GM12874 (cell line): Measurements from ENCODE around the gene KCNJ3.

Source experiments
- TF ChIP-seq, protein P1 (sequence below): IDR thresholded peaks from 2 replicates; pipeline ENCODE4 v1.5.1; 2011; ENCODE audit warnings: low read depth, mild to moderate bottlenecking, control low read depth, low read length, moderate library complexity; ENCODE audit not compliant: insufficient read depth

Gene KCNJ3

DNA sequence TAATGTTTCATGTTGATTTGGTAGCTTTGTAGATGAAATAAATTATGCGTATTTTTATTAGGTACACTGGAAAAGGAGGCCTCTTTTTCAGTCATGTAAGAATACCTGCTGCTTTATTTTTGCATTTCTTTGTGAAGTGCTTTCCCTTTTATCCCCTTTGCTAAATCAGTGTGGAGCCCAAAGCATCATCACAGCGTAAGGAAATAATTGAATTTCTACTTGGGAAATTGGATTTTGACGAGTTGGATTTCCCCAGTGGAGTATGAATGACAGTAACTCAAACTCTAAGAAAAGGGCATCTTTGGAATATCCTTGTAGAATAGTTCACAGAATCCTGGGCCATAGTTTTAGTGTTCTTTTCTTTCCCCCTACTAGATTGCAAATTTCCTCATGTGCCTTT lies 97.2 kb downstream of the KCNJ3 start:
- TF ChIP-seq, protein P1, sequence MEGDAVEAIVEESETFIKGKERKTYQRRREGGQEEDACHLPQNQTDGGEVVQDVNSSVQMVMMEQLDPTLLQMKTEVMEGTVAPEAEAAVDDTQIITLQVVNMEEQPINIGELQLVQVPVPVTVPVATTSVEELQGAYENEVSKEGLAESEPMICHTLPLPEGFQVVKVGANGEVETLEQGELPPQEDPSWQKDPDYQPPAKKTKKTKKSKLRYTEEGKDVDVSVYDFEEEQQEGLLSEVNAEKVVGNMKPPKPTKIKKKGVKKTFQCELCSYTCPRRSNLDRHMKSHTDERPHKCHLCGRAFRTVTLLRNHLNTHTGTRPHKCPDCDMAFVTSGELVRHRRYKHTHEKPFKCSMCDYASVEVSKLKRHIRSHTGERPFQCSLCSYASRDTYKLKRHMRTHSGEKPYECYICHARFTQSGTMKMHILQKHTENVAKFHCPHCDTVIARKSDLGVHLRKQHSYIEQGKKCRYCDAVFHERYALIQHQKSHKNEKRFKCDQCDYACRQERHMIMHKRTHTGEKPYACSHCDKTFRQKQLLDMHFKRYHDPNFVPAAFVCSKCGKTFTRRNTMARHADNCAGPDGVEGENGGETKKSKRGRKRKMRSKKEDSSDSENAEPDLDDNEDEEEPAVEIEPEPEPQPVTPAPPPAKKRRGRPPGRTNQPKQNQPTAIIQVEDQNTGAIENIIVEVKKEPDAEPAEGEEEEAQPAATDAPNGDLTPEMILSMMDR = no peak

DNA sequence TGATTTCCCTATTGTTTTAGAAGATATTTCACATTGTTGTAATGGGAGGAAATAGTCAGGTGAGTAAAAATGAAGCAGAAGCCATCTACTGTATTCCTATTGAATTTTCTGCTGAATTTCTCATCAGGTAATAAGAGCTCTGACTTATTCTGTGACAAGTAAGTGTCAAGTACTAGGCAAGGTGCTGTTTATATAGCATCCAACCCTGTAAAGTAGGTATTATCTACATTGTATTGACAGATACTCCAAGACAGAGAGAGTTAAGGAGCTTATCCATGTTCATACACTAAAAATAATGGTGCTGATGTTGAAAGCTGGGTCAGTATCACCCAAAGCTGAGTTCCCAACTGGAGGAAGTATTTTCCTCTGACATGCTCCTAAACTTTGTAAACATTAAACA lies 106.0 kb downstream of the KCNJ3 start:
- TF ChIP-seq, protein P1 = no peak

DNA sequence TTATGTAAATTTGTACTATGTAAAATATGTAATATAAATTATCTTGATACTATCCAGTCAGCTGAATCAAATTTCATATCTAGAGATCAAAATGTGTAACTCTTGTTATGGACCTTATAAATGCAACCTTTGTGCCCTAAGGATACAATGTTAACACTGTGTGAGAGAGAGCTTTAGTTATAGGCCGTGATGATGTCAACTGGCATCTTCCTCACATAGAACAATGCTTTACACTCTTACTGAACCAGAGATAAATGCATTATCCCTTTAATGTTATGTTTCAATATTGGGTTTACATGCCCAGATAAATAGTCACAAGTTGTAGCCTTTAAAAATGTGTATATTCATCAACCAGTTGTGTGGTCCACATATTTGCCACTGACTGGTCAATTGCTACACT lies 115.1 kb downstream of the KCNJ3 start:
- TF ChIP-seq, protein P1 = no peak

DNA sequence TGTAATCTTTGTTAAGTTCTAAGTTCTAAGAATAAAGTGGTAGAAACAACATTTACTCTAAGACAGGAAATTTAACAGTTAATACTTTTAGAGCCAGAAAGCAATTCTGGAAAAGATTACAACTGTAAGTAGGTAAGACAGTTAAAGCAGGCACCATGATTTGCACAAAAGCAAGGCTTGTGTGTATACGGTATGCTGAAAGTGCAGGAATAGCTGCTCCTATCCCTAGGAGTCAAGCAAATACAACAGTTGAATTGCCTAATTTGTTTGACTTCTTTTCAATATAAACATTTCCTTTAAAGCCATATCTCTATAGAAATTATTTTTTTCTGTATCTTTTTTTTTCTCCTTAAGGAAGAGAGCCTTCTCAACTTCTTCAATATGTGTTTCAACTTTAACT lies 116.4 kb downstream of the KCNJ3 start:
- TF ChIP-seq, protein P1 = no peak

DNA sequence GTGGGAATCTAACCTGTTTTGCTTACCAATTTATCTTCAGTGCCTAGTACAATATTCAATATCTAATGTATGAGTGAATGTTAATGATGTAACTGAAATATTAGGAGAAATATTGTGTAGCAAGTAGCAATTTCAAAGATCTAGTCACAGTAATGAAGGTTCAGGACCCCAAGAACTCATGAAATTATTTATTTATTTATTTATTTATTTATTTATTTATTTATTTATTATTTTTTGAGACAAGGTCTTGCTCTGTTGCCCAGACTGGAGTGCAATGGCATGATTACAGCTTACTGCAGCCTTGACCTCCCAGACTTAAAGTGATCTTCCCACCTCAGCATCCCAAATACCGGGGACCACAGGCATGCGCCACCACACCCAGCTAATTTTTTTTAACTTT lies 126.9 kb downstream of the KCNJ3 start:
- TF ChIP-seq, protein P1 = no peak

DNA sequence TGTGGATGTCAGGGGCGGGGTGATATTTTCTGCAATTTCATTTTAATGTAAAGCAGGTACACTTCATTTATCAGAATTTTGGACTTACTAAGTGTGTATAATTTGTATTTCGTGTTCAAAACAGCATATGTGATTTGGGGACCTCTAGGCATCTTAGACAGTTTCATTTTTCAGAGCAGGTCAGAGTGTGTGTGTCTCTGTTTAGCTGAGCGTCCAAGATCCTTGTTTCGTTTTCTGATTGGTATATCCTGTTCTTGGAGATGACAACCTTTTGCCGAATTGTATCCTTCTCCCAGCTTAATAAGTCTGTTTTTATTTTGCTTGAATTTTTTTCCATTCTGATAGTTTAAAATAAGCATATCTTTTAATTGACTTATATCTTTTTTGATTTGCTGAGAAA lies 128.3 kb downstream of the KCNJ3 start:
- TF ChIP-seq, protein P1 = no peak

DNA sequence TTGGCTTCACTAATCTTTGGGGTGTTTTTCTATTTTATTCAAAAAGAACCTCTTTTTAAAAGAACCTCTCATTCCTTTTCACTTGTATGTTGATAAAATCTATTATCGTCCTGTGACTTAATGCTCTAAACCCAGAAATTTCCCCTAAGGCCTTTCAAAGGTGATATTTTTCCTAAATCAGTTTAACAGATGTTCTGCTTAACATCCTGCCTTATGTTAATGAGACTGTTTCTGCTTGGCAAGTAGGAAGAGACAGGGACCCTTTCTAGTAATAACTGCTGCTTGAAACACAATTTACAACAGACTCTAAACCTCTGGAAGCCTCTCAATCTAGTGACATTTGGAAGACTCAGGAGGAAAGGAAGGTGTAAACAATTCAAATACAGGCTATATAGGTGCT lies 128.8 kb downstream of the KCNJ3 start:
- TF ChIP-seq, protein P1 = no peak

DNA sequence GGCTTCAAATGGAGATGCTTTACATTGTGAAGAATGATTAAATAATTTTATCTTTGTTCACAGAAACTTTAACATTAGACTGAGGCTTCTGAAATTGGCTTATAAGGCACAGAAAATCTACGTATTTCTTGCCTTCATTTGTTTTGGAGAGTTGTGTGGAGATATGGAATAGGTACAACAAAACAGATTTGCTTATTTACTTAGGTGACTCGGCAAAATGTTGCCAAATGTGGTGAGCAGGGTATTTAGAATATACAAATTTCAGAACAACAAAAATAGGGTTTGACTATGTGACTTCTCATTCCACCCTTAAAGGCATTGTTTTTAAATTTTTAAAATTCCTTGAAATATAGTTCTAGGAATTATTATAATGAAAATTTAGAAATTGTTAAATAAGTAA lies 134.2 kb downstream of the KCNJ3 start:
- TF ChIP-seq, protein P1 = no peak
